Spinal cord (tissue), 10 donors: ENCODE measurements around the gene PYGO1. TPM values are rescaled to one million over a fixed set of nuclear protein-coding genes. Genes with fewer than 3 reads are reported as not detected.

ENCODE experiments used
- DNase-seq, 6 donors: peaks; one replicate each; pipeline versions ENCODE4 v3.0.0 to v3.0.0-alpha.2; 2013 to 2015; ENCODE audit warnings: low spot score in 6 of 6, low read depth in 4 of 6
- H3K27ac ChIP-seq: one replicate; pipeline ENCODE4 v1.5.1; 2013; ENCODE audit warnings: low read depth, low read length, control low read depth
- H3K27me3 ChIP-seq: one replicate; pipeline ENCODE4 v1.6.1; 2013; ENCODE audit warnings: low read length; ENCODE audit not compliant: control insufficient read depth, insufficient read depth
- H3K36me3 ChIP-seq: one replicate; pipeline ENCODE4 v1.6.1; 2013; ENCODE audit warnings: low read length; ENCODE audit not compliant: control insufficient read depth, insufficient read depth
- H3K4me1 ChIP-seq: one replicate; pipeline ENCODE4 v1.6.1; 2013; ENCODE audit warnings: low read length; ENCODE audit not compliant: control insufficient read depth, insufficient read depth
- H3K4me3 ChIP-seq: one replicate; pipeline ENCODE4 v1.5.1; 2013; ENCODE audit warnings: low read depth, low read length, control low read depth
- H3K9me3 ChIP-seq: one replicate; pipeline ENCODE4 v1.6.1; 2013; ENCODE audit warnings: low read length; ENCODE audit not compliant: control insufficient read depth, insufficient read depth
- WGBS: methylation state at CpG from one replicate; pipeline ENCODE4 v1.1.5; 2013; ENCODE audit warnings: missing lambda C conversion rate; ENCODE audit not compliant: insufficient coverage; 5-methylcytosine and 5-hydroxymethylcytosine counted together
- polyA plus RNA-seq, 2 donors: library from polyadenylated mRNA; unstranded; fragments of 120-200 nt; gene quantifications; one replicate each; pipeline ENCODE4 v1.2.1, GENCODE V29; 2013; ENCODE audit not compliant: insufficient read length in 2 of 2
- total RNA-seq, 2 donors: library from RNA; depleted of rRNA in 1 of 2; stranded (reverse); fragments of 120-200 nt in 1 of 2; fragments of >200 nt in 1 of 2; gene quantifications; one replicate each; pipeline versions ENCODE4 v1.2.3 to v1.2.4, GENCODE V29; 2013 to 2014
- donor health status: healthy.

The PYGO1 gene
- total and polyA plus RNA-seq, 4 donors = 16.5 to 33.6 (median 28.9) TPM

DNA sequence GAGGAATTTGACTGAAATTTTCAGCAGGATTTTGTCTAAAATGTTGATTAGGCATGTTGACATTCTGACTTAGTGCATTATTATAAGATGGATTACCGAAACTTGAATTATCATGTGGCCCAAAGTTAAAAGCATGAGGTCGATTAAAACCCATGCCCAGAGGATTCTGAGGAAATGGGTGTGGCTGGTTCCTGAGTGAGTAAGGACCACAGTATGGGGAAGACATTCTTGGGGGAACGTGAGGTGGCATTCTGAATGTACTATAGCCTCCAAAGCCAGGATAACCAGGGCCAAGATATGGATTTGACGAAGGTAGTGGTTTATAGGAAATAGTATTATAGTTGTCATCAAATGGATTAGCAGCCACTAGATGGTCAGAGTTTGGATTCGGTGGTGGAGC, 41.4 kb downstream of the PYGO1 start:
- DNase-seq = no peak
- H3K4me1 ChIP-seq = no peaks in the 10 kb centered on the region
- WGBS = 97% methylated on average over 4 of the region's 5 CpGs
- peaks cover 3% of the 10 kb centered on the region for H3K36me3 ChIP-seq
- no peak overlapping the region for H3K4me3 ChIP-seq
- H3K27me3 ChIP-seq = no peaks in the 10 kb centered on the region
- H3K9me3 ChIP-seq = no peaks in the 10 kb centered on the region
- H3K27ac ChIP-seq = no peak overlapping the region

DNA sequence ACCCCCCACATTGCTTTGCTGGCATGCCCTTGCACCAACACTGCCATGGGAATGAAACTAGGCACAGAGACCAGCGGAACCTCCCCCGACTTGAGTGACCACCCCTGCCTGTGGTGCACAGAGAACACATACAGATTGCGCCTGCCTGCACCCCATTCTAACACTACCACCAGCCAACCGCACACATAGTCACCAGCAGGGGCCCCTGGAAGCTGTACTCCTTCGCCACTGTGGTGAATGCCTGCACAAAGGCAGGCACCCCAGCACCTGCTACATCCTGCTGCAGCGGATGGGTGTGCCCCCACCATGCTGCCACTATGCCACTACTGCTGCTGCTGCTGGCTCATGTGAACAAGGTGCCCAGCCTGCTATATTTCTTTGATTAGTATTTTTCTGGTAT, 52.7 kb downstream of the PYGO1 start:
- Histone ChIP-seq H3K4me1 (no peaks in the 10 kb centered on the region), H3K9me3 (no peaks in the 10 kb centered on the region), H3K27ac (no peak overlapping the region), H3K36me3 (no peaks in the 10 kb centered on the region), H3K4me3 (no peak overlapping the region), H3K27me3 (no peaks in the 10 kb centered on the region)
- 78% methylated on average over 5 of the region's 6 CpGs for WGBS
- no peak for DNase-seq

DNA sequence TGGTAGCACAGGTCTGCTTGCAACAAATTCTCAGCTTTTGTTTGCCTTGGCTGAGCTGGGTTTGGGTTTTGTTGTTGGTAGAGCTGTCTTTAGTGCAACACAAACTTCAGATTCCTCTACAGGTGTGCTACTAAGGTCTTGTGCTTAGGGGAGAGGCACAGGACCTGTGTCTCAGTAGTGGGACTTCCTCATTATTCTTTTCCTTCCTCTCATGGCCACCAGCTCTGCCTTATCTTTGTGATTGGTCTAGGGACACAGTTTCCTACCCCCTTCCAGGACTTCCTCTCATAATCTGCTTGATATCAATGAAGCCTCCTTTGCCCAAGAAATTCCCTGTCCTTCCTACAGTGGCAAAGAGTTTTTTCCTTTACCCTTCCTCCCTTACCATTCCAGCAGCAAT, 55.2 kb downstream of the PYGO1 start:
- Histone ChIP-seq H3K4me1 (no peaks in the 10 kb centered on the region), H3K36me3 (no peaks in the 10 kb centered on the region), H3K4me3 (no peak overlapping the region), H3K27me3 (no peaks in the 10 kb centered on the region), H3K9me3 (no peaks in the 10 kb centered on the region), H3K27ac (no peak overlapping the region)
- DNase-seq = no peak

DNA sequence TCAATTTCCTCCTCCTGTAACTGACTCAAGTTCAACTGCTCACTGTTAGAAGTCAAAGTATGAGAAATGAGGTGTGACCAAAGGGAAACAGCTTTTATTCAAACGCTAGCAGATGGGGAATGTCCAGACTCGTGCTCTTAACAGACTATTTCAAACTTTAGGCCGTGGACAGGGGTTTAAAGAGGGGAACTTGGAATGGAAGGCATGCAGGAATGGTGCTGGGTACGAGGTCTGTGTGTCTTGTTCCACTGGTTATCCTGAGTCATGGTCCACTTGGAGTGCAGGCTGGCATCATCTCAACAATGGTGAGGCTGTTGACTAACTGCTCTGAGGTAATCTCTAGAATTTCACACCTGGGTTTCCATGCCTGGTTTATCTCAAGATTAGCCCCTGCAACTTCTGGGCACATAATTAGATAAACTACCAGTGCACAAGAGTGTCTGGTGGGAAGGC, 57.3 kb downstream of the PYGO1 start:
- WGBS = 48% methylated on average over 4 of the region's 4 CpGs
- Histone ChIP-seq H3K27me3 (no peaks in the 10 kb centered on the region), H3K27ac (no peak overlapping the region), H3K4me1 (no peaks in the 10 kb centered on the region), H3K4me3 (no peak overlapping the region), H3K36me3 (no peaks in the 10 kb centered on the region), H3K9me3 (no peaks in the 10 kb centered on the region)
- no peak for DNase-seq

DNA sequence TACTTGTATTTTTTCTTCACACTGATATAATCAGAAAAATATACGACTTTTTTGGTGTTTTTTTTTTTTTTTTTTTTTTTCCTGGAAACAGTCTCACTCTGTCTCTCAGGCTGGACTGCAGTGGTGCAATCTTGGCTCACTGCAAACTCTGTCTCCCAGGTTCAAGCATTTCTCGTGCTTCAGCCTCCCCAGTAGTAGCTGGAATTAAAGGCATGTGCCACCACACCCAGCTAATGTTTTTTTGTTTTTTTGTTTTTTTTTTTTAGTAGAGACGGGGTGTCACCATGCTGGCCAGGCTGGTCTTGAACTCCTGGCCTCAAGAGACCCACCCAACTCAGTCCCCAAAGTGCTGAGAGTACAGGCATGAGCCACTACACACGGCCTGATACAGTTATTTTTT, 59.3 kb downstream of the PYGO1 start:
- Histone ChIP-seq H3K9me3 (no peaks in the 10 kb centered on the region), H3K36me3 (no peaks in the 10 kb centered on the region), H3K27me3 (no peaks in the 10 kb centered on the region), H3K4me1 (no peaks in the 10 kb centered on the region), H3K4me3 (no peak overlapping the region), H3K27ac (no peak overlapping the region)
- 72% methylated on average over 2 of the region's 4 CpGs for WGBS
- DNase-seq = no peak

DNA sequence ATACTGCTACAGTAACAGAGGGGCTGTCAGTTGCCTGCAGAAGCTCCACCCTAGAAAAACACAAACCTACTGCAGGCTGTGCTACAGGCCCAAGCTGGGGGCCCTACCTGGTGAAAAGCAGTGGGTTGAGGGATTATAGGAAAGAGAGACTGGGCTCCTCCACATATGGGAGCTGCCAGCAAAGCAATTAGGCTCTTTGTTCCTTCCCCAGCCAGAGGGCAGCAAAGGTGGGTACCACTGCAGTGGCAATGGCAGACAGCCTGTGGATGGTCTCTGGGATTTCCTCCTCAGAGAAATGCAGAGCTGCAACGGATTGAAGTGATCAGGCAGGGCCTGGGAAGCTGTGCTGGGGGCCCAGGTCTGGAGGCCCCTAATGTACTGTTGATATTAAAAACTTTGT, 61.0 kb downstream of the PYGO1 start:
- Histone ChIP-seq H3K27ac (no peak overlapping the region), H3K36me3 (no peaks in the 10 kb centered on the region), H3K9me3 (no peaks in the 10 kb centered on the region), H3K4me1 (no peaks in the 10 kb centered on the region), H3K27me3 (no peaks in the 10 kb centered on the region), H3K4me3 (no peak overlapping the region)
- WGBS = 80% methylated on average over 1 of the region's 1 CpG
- peak in 1 of 6 donors; percentile 4 for DNase-seq

DNA sequence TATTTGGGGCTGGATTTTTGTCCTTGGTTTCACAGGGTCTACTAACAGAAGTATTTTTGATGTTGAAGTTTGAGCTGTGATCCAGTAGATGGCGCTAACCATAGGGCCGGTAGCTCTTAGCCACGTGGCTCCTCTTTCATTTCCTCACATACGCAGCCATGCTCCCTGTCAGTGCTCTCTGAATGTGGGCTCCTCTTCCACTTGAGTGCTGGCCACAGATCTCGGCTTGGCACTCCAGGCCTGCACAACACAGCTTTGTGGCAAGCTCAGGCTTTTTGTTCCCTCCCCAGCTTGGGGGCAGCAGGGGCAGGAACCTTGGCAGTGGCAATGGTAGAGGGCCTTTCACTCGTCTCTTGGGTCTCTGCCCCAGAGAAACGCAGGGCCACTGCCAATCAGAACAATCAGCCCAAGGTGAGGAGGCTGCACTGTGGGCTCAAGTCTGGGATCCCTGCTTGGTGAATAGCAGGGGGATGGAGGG, 61.5 kb downstream of the PYGO1 start:
- Histone ChIP-seq H3K4me1 (no peaks in the 10 kb centered on the region), H3K27me3 (no peaks in the 10 kb centered on the region), H3K4me3 (no peak overlapping the region), H3K27ac (no peak overlapping the region), H3K9me3 (no peaks in the 10 kb centered on the region), H3K36me3 (no peaks in the 10 kb centered on the region)
- 30% methylated on average over 6 of the region's 7 CpGs for WGBS
- peak in 1 of 6 donors; percentile 9 for DNase-seq

DNA sequence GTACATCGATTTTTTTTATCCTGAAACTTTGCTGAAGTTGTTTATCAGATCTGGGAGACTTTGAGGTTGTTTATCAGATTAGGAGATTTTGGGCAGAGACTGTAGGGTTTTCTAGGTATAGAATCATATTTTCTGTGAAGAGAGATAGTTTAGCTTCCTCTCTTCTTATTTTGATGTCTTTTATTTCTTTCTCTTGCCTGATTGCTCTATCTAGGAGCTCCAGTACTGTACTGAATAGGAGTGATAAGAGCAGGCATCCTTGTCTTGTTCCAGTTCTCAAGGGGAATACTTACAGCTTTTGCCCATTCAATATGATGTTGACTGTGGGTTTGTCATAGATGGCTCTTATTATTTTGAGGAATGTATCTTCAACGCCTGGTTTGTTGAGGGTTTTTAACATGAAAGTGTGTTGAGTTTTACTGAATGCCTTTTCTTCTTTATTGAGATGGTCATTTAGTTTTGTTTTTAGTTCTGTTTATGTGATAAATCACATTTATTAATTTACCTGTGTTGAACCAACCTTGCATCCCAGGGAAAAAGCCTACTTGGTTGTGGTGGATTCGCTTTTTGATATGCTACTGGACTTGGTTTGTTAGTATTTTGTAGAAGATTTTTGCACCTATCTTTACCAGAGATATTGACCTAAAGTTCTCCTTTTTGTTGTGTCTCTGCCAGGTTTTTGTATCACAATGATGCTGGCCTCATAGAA, 65.2 kb downstream of the PYGO1 start:
- Histone ChIP-seq H3K36me3 (no peaks in the 10 kb centered on the region), H3K4me1 (no peaks in the 10 kb centered on the region), H3K9me3 (no peaks in the 10 kb centered on the region), H3K27me3 (no peaks in the 10 kb centered on the region), H3K4me3 (no peak overlapping the region), H3K27ac (no peak overlapping the region)
- no peak for DNase-seq
- no CpG with 5 or more reads among the region's 3 CpGs for WGBS

DNA sequence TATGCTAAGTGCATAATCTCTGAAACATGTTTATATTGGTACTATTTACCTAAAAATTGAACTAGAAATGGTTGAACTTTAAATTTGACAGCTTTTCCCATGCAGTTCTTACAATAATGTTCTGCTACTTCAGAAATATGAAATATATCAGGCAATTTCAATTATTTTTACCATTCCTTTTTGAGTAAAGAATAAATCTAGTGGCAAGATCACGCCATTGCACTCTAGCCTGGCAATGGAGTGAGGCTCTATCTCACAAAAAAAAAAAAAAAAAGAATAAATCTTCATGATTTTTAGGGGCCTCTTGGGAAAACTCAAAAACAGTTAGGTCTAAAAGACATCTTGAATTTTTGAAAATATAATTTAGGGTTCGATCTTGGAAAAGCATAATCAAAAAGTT, 69.5 kb downstream of the PYGO1 start:
- no peak for DNase-seq
- no peaks in the 10 kb centered on the region for H3K9me3 ChIP-seq
- H3K4me3 ChIP-seq = no peak overlapping the region
- no CpG with 5 or more reads among the region's 2 CpGs for WGBS
- no peaks in the 10 kb centered on the region for H3K36me3 ChIP-seq
- no peak overlapping the region for H3K27ac ChIP-seq
- H3K4me1 ChIP-seq = no peaks in the 10 kb centered on the region
- H3K27me3 ChIP-seq = no peaks in the 10 kb centered on the region

DNA sequence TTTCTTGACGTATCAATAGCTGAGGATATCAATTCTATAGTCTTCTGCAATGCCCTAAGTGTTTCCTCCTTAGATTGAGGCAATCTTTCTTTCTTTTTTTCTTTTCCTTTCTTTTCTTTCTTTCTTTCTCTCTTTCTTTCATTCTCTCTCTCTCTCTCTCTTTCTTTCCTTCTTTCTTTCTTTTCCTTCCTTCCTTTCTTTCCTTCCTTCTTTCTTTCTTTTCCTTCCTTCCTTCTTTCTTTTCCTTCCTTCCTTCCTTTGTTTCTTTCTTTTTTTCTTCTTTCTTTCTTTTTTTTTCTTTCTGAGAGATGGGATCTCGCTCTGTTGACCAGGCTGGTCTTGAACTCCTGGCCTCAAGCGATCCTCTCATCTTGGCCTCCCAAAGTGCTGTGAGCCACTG, 70.1 kb downstream of the PYGO1 start:
- Histone ChIP-seq H3K27me3 (no peaks in the 10 kb centered on the region), H3K4me3 (no peak overlapping the region), H3K9me3 (no peaks in the 10 kb centered on the region), H3K4me1 (no peaks in the 10 kb centered on the region), H3K36me3 (no peaks in the 10 kb centered on the region), H3K27ac (no peak overlapping the region)
- no peak for DNase-seq
- 92% methylated on average over 1 of the region's 3 CpGs for WGBS
